OCI-LY7 (cell line): ENCODE results near the gene EIF2S1.

Experiments
- EZH2phosphoT487 ChIP-seq: fragments of 200-600 bp; sonication (generic); IDR thresholded peaks from 2 replicates; pipeline ENCODE4 v1.6.1; 2018; ENCODE audit warnings: low read depth, borderline replicate concordance, mild to moderate bottlenecking, mixed run types, antibody characterized with exemption, low read length, moderate library complexity, mixed read lengths
- TF ChIP-seq, protein P1 (sequence below): fragments of 200-600 bp; sonication (generic); conservative IDR thresholded peaks from 2 replicates; pipeline ENCODE4 v1.5.1; 2014; ENCODE audit warnings: mild to moderate bottlenecking, antibody characterized with exemption, low read length, moderate library complexity, mixed read lengths

DNA sequence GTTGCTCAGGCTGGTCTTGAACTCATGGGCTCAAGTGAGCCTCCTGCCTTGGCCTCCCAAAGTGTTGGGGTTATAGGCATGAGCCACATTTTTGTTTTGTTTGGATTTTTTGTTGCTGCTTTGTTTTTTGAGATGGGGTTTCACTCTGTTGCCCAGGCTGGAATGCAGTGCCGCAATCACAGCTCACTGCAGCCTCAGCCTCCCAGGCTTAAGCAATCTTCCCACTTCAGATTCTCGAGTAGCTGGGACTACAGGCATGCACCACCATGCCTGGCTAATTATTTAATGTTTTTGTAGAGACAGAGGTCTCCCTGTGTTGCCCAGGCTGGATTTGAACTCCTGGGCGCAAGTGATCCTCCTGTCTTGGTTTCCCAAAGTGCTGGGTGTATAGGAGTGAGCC, 57.5 kb downstream of the EIF2S1 start:
- TF ChIP-seq, protein P1, sequence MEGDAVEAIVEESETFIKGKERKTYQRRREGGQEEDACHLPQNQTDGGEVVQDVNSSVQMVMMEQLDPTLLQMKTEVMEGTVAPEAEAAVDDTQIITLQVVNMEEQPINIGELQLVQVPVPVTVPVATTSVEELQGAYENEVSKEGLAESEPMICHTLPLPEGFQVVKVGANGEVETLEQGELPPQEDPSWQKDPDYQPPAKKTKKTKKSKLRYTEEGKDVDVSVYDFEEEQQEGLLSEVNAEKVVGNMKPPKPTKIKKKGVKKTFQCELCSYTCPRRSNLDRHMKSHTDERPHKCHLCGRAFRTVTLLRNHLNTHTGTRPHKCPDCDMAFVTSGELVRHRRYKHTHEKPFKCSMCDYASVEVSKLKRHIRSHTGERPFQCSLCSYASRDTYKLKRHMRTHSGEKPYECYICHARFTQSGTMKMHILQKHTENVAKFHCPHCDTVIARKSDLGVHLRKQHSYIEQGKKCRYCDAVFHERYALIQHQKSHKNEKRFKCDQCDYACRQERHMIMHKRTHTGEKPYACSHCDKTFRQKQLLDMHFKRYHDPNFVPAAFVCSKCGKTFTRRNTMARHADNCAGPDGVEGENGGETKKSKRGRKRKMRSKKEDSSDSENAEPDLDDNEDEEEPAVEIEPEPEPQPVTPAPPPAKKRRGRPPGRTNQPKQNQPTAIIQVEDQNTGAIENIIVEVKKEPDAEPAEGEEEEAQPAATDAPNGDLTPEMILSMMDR, result no peak
- TF ChIP-seq EZH2phosphoT487, result no peak
